Esophagus muscularis mucosa (tissue), 4 donors: ENCODE results near the gene PCBP4.

ENCODE experiments used
- EP300 ChIP-seq: sonication (generic); formaldehyde crosslinking; IDR thresholded peaks from one replicate; pipeline ENCODE4 v1.6.1; 2017; ENCODE audit warnings: antibody characterized with exemption
- POLR2A ChIP-seq: fragments of 450-650 bp; IDR thresholded peaks from one replicate; pipeline ENCODE4 v1.6.1; 2017; ENCODE audit warnings: antibody characterized with exemption, moderate library complexity, mild to moderate bottlenecking, low read depth
- POLR2AphosphoS5 ChIP-seq, 2 donors: sonication (generic); formaldehyde crosslinking; IDR thresholded peaks; one replicate each; pipeline ENCODE4 v1.6.1; 2017; ENCODE audit warnings: antibody characterized with exemption in 2 of 2
- TF ChIP-seq, protein P1 (sequence below), 3 experiments: fragments of 200-600 bp in 2 of 3; fragments of 450-650 bp in 1 of 3; sonication (generic) in 2 of 3; IDR thresholded peaks; one replicate each; pipeline ENCODE4 v1.5.1; 2017 to 2019; ENCODE audit warnings: antibody characterized with exemption in 3 of 3, mild to moderate bottlenecking in 2 of 3, moderate library complexity in 1 of 3

DNA sequence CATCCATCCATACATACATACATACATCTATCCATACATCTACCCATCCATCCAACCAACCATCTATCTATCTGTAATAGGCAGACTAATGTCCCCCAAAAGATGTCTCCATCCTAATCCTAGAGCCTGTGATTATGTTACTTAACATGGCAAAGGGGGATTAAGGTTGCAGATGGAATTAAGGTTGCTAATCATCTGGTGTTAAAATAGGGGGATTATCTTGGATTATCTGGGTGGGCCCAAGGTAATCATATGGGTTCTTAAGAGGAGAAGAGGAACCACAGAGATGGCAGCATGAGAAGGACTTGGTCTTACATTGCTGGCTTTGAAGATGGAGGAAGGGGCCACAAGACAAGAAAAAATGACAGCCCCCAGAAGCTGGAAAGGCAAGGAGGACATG lies 43.2 kb upstream of the PCBP4 start:
- TF ChIP-seq, protein P1, sequence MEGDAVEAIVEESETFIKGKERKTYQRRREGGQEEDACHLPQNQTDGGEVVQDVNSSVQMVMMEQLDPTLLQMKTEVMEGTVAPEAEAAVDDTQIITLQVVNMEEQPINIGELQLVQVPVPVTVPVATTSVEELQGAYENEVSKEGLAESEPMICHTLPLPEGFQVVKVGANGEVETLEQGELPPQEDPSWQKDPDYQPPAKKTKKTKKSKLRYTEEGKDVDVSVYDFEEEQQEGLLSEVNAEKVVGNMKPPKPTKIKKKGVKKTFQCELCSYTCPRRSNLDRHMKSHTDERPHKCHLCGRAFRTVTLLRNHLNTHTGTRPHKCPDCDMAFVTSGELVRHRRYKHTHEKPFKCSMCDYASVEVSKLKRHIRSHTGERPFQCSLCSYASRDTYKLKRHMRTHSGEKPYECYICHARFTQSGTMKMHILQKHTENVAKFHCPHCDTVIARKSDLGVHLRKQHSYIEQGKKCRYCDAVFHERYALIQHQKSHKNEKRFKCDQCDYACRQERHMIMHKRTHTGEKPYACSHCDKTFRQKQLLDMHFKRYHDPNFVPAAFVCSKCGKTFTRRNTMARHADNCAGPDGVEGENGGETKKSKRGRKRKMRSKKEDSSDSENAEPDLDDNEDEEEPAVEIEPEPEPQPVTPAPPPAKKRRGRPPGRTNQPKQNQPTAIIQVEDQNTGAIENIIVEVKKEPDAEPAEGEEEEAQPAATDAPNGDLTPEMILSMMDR (IDR thresholded peaks at IDR 0.05) = no peak
- TF ChIP-seq EP300 = no peak
- TF ChIP-seq POLR2AphosphoS5 (IDR thresholded peaks at IDR 0.05) = no peak
- no peak for TF ChIP-seq POLR2A
